GM20431 (cell line): ENCODE measurements around the gene LALBA.
"Not testable (repeated sequence)": the region's sequence is repeated elsewhere in the genome, so short reads cannot be mapped to it uniquely, and the experiment has no call there.

Experiments
- in situ Hi-C: fragments of 300-500 bp; cut with MseI, MboI; formaldehyde crosslinking; loops from one replicate; pipeline ENCODE4 v1.15.0; 2020; ENCODE audit warnings: low sequenced_read_pairs; ENCODE audit not compliant: unreplicated experiment

LALBA gene

GRCh38 chr12:48536602-48537001 is 33.2 kb downstream of the LALBA start:
- in situ Hi-C loops = no loop called here

GRCh38 chr12:48532601-48533000 is 37.2 kb downstream of the LALBA start:
- in situ Hi-C loops = no loop called here

- in situ Hi-C loops = no loop called here
Observed at GRCh38 chr12:48527891-48528670, 41.8 kb downstream of the LALBA start.

- in situ Hi-C loops = no loop called here
Observed at GRCh38 chr12:48525332-48525731, 44.5 kb downstream of the LALBA start, which contains the start of gene OR8S1. OR8S1 (plus strand) TSS chr12:48525632; CDS start chr12:48525632, 0 bp downstream.

- in situ Hi-C loops = not testable (repeated sequence)
Observed at GRCh38 chr12:48520381-48520780, 49.5 kb downstream of the LALBA start.
